A172 (cell line): Measurements from ENCODE around the gene IER3. TPM values are rescaled to one million over a fixed set of nuclear protein-coding genes. Genes with fewer than 3 reads are reported as not detected.
"Not testable (repeated sequence)": the region's sequence is repeated elsewhere in the genome, so short reads cannot be mapped to it uniquely, and the experiment has no call there.

Experiments used
- DNase-seq: peaks from one replicate; pipeline ENCODE4 v3.0.0-alpha.2; 2015; ENCODE audit warnings: low spot score
- total RNA-seq: library from RNA; depleted of rRNA; stranded (reverse); fragments of >200 nt; shearing (Covaris generic); gene quantifications from 2 replicates; pipeline ENCODE4 v1.2.3, GENCODE V29; 2014

Gene IER3
- total RNA-seq, 1 experiment from 2014 or later = 63.2 TPM

DNA sequence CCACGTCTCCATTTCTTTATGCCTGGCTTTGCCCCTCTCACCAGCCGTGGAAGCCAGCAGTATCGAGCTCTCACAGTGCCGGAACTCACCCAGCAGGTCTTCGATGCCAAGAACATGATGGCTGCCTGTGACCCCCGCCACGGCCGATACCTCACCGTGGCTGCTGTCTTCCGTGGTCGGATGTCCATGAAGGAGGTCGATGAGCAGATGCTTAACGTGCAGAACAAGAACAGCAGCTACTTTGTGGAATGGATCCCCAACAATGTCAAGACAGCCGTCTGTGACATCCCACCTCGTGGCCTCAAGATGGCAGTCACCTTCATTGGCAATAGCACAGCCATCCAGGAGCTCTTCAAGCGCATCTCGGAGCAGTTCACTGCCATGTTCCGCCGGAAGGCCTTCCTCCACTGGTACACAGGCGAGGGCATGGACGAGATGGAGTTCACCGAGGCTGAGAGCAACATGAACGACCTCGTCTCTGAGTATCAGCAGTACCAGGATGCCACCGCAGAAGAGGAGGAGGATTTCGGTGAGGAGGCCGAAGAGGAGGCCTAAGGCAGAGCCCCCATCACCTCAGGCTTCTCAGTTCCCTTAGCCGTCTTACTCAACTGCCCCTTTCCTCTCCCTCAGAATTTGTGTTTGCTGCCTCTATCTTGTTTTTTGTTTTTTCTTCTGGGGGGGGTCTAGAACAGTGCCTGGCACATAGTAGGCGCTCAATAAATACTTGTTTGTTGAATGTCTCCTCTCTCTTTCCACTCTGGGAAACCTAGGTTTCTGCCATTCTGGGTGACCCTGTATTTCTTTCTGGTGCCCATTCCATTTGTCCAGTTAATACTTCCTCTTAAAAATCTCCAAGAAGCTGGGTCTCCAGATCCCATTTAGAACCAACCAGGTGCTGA is 20.3 kb downstream of the IER3 start:
- DNase-seq = peak; percentile 19

- not testable (repeated sequence) for DNase-seq
These were observed 21.0 kb downstream of the IER3 start for GRCh38 chr6:30723159-30723842.

- DNase-seq = peak; percentile 71
These were observed 21.9 kb downstream of the IER3 start for GRCh38 chr6:30722280-30723112.

- not testable (repeated sequence) for DNase-seq
These were observed 22.4 kb downstream of the IER3 start for GRCh38 chr6:30722025-30722279.

- peak; percentile 73 for DNase-seq
These were observed 22.9 kb downstream of the IER3 start for GRCh38 chr6:30721198-30722024.

GRCh38 chr6:30720738-30721197 is 23.6 kb downstream of the IER3 start:
- DNase-seq = peak; percentile 33

- peak; percentile 97 for DNase-seq
These were observed 24.3 kb downstream of the IER3 start, which contains the start of gene TUBB for GRCh38 chr6:30719791-30720737. Gene TUBB, plus strand, starts transcription at chr6:30720352. Its CDS starts 155 bp downstream, at chr6:30720507.

DNA sequence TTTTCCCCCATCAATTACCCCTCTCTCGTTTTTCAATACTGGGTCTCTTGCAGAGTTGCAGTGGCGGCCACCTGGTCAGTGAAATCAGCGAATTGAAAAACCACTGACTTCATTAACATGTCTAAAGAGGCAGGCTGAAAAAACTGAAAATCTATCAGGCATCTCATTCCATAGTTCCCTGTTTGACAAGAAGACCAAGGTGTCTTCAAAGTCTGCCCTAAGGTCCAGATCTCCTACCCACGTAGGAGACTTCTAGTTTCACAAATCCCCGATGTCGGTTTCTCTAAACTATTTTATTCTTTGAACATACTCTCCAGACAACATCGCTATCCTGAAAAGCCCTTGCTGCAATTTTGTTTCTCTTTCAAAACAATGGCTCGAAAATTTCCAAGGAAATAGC is 25.0 kb downstream of the IER3 start:
- no peak for DNase-seq

DNA sequence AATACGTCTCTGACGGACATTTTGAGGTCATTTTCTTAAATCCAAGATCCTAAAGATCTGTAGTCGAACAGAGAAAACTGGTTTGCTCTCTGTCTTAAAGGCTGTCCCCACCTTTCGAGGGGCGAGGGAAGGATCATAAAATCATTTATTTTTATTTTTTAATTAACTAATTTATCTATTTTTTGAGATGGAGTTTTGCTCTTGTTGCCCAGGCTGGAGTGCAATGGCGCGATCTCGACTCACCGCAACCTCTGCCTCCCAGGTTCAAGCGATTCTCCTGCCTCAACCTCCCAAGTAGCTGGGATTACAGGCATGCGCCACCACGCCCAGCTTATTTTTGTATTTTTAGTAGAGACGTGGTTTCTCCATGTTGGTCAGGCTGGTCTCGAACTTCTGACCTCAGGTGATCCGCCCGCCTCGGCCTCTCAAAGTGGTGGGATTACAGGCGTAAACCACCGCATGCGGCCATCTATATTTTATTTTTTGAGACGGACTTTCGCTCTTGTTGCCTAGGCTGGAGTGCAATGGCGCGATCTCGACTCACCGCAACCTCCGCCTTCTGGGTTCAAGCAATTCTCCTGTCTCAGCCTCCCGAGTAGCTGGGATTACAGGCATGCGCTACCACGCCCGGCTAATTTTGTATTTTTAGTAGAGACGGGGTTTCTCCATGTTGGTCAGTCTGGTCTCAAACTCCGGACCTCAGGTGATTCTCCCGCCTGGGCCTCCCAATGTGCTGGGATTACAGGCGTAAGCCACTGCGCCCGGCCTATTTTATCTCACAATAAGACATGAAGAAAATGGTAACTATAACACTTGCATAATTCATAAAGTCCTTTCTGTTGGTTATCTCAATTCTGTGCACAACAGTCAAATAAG is 26.3 kb downstream of the IER3 start:
- not testable (repeated sequence) for DNase-seq

- peak; percentile 100 for DNase-seq
These were observed 27.1 kb downstream of the IER3 start, which contains the start of gene MDC1 for GRCh38 chr6:30717129-30717844. Gene MDC1, minus strand, starts transcription at chr6:30717281. Its CDS starts 2,106 bp downstream, at chr6:30715175.

GRCh38 chr6:30716879-30717128 is 27.5 kb downstream of the IER3 start:
- DNase-seq = no peak

- DNase-seq = no peak
These were observed 30.1 kb downstream of the IER3 start for GRCh38 chr6:30714263-30714662.

DNA sequence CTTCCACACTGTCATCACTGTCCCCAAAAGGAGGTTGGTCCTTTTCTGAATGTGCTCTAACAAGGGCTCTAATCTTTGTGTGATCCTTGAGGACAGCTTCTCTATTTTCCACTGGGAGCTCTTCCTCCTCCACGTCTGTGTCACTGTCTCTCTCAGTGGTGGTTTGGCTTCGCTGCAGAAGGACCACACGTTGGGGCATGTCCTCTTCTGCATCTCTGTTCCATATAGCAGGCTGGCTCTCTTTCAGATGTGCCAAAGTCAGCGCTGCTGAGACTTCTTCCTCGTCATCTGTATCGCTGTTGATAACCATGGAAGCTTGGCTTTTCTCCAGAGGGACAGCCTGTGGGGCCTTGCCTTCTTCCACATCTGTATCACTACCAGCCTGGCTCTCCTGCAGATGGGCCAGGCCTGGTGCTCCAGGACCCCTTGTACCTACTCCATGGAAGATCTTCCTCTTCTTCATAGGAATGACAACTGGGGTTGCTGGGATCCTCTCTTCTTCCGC is 31.9 kb downstream of the IER3 start:
- DNase-seq = no peak

DNA sequence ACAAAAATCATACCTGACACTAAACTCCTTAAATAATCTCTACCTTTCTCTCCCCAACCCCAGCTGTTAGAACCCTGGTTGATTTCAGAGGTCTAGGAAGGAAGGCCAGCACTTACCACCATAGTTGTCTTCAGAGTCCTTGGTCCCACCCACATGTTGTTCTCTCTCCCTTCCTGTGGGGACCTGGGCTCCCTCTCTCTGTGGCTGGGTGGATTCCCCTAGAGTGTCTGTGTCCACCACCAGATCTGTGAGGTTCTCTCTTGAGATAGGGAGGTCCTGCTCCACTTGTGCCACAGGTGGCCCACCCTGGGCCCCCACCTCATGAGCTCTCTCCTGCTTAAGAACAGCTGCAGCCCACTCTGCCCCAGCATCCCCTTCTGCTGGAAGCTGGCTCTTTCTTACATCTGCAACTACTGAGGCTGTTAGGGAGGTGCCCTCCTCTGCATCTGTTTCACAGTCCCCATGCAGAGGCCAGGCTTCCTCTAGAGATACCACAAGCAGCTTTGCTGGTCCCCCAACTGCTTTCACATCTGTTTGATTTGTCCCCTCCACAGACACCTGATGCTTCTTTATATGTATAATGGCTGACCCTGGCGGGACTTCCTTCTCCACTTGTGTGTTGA is 32.5 kb downstream of the IER3 start:
- DNase-seq = no peak

GRCh38 chr6:30709101-30709868 is 35.1 kb downstream of the IER3 start:
- DNase-seq = no peak

- DNase-seq = no peak
These were observed 37.0 kb downstream of the IER3 start for GRCh38 chr6:30707281-30707850.

DNA sequence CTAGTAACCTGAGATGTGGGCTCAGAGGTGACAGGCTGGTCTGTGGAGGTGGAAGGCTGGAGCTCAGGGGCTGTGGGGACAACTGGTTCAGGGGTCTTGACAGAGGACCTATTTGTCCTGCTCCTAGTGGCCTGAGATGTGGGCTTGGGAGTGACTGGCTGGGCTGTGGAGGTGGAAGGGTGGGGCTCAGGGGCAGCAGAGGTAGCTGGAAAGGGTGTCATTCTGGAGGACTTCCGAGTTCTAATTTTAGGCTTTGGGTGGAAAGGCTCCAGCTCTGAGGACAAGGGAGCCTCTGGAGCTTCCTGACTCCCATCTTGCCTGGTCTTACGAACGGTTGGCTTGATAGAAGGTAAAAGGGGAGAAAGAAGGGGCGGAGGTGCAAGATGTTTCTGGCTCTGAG is 38.7 kb downstream of the IER3 start:
- no peak for DNase-seq
